Vagina (tissue), 2 donors: ENCODE measurements around the gene VSIG10.

Source experiments
- POLR2A ChIP-seq, 2 donors: fragments of 450-650 bp; IDR thresholded peaks; one replicate each; pipeline ENCODE4 v1.6.1; 2017; ENCODE audit warnings: antibody characterized with exemption in 2 of 2, mild to moderate bottlenecking in 2 of 2, moderate library complexity in 2 of 2
- TF ChIP-seq, protein P1 (sequence below), 3 experiments: fragments of 450-650 bp in 2 of 3; fragments of 200-600 bp in 1 of 3; sonication (generic) in 1 of 3; IDR thresholded peaks; one replicate each; pipeline ENCODE4 v1.5.1; 2017 to 2019; ENCODE audit warnings: antibody characterized with exemption in 3 of 3, mild to moderate bottlenecking in 2 of 3, moderate library complexity in 2 of 3

GRCh38 chr12:118127867-118128266, 24.1 kb upstream of the VSIG10 start:
- TF ChIP-seq, protein P1, sequence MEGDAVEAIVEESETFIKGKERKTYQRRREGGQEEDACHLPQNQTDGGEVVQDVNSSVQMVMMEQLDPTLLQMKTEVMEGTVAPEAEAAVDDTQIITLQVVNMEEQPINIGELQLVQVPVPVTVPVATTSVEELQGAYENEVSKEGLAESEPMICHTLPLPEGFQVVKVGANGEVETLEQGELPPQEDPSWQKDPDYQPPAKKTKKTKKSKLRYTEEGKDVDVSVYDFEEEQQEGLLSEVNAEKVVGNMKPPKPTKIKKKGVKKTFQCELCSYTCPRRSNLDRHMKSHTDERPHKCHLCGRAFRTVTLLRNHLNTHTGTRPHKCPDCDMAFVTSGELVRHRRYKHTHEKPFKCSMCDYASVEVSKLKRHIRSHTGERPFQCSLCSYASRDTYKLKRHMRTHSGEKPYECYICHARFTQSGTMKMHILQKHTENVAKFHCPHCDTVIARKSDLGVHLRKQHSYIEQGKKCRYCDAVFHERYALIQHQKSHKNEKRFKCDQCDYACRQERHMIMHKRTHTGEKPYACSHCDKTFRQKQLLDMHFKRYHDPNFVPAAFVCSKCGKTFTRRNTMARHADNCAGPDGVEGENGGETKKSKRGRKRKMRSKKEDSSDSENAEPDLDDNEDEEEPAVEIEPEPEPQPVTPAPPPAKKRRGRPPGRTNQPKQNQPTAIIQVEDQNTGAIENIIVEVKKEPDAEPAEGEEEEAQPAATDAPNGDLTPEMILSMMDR (IDR thresholded peaks at IDR 0.05) = no peak
- TF ChIP-seq POLR2A (IDR thresholded peaks at IDR 0.05) = no peak
